HG03520 (cell line): ENCODE data around the gene BAMBI.

Source experiments
- ATAC-seq: cut with Tn5 transposase; IDR thresholded peaks from one replicate; pipeline ENCODE4 v1.9.1; 2021; ENCODE audit warnings: mild to moderate bottlenecking, moderate library complexity; ENCODE audit not compliant: unreplicated experiment

Gene BAMBI

DNA sequence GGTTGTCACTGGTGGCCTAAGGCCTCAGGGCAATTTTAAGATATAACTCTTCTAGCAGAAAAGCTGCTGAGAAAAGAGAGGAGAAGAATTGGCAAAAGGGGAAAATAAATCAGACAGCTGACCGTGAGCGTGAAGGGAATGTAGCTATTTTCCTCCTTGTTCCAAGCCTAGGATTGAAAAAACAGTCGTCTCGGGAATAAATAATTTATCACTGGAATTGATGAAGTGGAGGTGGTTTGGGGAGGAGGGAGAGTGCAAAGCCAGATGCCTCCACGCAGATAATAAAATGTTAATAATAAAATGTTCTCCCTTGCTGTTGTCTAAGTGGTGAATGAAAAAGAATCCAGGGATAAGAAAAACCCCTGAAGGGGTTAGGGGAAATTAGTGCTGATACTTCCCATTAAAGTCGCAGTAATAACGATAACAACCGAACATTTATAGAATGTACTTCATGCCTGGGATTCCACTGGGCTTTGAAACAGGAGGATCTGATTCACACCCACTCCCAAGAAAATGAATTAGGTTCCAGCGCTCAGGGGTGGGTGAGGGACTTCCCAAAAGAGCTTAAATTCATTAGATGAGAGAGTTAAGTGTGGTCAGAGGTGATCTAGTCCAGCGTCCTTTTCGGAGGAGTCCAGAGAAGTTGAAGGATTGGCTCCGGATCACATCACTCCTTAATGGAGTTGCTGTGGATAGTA is 27.3 kb downstream of the BAMBI start:
- no peak for ATAC-seq

DNA sequence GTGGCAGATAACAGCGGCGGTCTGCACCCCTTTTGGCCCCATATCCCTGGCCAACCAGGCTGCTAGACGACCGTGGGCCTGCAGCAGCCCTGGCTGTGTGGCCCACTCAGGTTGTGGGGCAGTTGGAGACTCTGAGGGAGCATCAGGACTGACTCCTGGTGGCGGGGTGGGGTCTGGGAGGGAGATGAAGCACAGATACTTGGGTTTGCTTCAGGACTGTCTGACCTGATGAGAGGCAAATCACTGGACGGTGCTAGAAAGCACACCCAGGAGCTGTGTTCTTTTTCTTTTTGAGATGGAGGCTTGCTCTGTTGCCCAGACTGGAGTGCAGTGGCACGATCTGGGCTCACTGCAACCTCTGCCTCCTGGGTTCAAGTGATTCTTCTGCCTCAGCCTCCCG is 28.2 kb downstream of the BAMBI start:
- ATAC-seq = no peak

DNA sequence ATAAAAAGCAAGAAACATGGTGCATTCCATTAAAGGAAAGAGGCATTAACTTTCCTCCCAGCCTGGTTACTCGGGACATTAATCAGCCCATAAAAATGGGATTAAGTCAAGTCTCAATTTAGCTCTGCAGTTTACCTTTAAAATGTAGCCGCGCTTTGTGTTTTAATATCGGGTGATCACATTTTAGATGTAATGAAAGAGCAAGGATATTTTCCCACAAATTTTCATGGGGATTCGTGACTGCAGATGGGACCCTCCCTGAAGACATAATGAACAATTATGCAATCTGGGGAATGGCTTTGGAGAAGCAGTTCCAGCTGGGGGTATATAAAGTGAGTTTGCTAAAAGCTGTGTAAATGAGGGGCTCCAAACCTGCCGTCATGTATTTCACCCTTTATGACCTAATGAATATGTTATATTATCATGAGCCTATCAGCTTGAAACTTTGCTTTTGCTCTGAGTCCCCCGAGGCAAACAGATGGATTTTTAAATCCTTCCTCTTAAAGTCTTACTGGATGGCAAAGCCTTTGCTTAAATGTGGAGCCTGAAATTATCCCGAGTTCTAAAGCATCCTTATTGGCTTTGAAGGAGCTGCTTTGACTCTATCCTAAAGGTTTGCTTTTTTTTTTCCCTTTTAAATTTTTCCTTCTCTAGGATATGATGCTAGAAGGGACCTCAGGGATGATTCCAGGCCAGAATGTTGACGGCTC is 31.8 kb downstream of the BAMBI start:
- ATAC-seq = no peak

DNA sequence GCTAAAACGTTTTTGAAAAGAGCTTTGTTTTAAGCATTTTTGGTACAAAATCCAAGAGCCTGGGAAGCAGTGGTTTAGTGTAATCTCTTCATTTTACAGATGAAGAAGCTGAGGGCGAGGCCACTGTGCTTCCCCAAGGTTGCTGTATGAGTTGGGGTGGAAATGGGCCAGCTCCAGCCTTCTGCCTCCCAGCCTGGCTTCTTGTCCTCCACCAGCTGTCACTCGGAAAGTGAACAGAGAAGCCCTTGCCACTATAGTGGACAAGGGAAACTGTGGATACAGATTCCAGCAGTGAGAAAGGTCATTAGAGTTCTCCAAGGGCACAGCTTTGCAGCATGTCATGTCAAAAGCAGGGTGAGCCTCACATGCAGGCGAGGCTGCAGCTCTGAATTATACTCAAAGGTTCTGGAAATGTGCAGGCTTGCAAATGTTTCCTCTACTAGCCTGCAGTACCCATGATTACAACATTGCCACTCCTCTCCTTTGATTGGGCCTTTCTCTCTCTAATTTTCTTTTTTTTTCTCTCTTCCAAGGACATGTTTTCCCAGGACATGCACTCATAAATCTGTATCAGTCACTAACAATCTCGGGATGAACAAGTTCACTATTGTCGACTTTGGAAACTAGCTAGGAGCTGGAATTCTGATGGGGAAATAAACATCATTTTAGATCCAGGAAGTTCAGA is 33.0 kb downstream of the BAMBI start:
- ATAC-seq = no peak

DNA sequence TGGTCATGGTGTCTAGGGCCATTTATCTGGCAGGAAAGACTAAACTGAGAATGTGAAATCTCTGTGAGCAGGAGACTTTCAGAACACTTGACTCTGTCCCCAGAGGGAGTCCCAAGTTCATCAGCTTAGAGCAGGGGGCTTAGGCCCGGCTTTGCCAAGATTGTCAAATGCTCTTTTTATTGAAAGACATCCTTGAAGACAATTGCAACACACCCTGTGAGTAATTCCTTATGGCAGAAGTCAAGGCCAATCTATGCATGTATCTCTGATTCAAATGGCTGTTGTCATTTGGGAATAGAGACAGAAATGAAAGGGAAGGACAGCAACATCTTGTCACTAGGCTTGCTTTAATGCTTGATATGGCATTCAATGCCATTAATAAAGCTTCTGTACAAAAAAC is 33.7 kb downstream of the BAMBI start:
- no peak for ATAC-seq

DNA sequence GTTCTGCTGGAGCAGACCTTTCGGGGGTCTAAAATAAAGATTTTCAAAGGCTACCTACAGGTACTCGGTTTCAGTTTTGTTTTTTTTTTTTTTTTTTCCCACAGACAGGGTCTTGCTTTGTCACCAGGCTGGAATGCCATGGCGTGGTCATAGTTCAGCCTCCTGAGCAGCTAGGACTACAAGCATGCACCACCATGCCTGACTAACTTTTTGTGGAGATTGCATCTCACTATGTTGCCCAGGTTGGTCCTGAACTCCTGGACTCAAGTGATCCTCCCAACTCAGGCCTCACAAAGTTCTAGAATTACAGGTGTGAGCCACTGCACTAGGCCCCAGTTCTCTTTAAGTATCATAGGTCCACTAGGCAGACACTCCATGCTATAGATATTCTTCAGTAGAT is 34.5 kb downstream of the BAMBI start:
- no peak for ATAC-seq

DNA sequence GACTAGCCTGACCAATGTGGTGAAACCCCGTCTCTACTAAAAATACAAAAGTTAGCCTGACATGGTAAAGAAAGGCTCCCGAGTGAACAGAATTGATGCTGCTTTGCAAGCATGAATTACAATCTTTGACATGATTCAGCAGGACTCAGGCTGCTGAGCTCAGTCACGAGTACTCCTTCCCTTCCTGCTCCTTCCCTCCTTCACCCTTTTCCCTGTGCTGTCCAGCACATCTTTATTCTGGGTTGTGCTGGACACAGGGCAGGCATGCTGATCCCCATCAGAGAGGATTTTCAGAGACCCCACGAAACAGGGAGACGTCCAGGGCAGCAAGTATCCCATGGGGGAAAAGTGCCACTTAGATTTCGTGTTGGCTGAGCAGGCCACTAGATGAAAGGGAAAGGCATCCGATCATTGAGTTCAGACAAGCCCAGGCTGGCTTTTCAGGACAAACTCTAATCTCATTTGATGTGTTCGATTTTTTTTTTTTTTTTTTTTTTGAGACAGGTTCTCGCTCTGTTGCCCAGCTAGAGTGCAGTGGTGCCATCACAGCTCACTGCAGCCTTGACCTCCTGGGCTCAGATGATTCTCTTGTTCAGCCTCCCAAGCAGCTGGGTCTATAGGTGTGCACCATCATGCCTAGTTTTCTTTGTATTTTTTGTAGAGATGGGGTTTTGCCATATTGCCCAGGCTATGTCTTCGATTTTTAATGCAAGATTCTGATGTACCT is 36.5 kb downstream of the BAMBI start:
- ATAC-seq = no peak

DNA sequence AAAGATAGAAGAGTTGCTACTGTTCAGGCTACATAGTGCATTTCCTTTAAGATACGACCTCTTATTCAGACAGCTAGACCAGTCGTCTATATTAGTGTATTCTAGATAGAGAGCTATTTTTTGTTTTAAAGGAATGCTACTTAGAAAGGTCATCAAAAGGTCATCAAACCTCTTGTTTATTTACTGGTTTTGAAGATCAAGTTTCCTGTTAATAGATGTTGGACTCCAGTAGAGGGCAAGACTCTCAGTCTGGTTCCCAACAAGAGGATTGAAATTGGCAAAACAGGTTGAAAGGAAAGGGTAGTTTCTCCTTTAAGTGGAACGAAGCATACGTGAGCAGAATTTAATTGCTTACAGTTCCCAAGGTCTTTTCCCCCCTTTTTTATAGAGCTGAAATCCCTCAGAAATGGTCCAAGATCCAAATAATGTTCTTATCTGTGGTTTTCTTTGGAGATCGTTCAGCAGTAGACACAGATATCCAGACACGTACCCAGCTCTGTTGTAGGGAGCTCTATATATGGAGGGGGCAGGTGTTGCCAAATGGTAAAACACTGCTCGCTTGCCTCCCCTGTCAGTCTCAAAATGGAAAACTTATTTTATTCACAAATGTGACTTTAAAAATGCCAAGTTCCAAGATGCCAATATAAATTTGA is 37.2 kb downstream of the BAMBI start:
- no peak for ATAC-seq

DNA sequence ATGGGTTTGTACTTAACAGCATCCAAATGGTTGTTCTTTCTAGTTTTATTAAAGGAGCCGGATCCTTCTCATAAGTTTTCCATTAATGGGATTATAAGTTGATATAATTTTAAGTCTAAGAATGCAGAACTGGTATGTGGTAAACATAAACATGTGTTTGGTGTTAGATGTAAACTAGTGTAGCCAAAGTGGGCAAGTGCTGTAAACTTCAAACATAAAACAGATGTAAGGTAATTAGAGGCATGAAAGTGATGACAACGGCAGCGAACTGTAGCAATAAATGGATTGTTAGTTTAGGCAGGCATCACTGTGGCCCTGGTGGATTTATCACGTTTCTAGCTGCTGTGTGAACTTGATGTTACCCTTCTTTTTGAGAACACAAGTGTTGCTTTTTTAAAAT is 37.9 kb downstream of the BAMBI start:
- no peak for ATAC-seq

DNA sequence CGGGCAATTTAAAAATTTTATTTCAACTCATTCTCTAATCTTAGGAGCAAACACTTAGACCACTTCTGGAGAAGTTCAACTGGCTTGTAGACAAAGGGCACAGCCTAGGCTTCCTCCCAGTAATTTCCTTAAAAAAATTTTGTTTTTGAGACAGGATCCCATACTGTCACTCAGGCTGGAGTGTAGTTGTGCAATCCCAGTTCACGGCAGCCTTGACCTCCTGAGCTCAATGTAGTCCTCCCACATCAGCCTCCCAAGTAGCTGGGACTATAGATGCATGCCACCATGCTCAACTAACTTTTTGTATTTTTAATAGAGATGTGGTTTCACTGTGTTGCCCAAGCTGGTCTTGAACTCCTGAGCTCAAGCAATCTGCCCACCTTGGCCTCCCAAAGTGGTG is 38.4 kb downstream of the BAMBI start:
- ATAC-seq = no peak

DNA sequence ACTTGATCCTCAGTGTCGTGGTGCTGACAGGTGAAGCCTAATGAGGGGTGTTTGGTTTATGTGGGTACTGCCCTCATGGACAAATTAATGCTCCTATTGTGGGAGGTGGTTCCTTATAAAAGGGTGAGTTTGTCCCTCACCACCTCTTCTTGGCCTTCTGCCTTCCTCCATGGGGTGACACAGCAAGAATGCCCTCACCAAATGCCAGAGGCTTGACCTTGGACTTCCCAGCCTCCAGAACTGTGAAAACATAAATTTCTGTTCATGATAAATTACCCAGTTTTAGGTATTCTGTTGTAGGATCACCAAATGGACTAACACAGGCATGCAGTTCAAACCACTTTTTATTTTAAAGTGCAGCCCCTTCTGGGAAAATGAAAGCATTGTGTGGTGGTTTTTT is 39.4 kb downstream of the BAMBI start:
- no peak for ATAC-seq

DNA sequence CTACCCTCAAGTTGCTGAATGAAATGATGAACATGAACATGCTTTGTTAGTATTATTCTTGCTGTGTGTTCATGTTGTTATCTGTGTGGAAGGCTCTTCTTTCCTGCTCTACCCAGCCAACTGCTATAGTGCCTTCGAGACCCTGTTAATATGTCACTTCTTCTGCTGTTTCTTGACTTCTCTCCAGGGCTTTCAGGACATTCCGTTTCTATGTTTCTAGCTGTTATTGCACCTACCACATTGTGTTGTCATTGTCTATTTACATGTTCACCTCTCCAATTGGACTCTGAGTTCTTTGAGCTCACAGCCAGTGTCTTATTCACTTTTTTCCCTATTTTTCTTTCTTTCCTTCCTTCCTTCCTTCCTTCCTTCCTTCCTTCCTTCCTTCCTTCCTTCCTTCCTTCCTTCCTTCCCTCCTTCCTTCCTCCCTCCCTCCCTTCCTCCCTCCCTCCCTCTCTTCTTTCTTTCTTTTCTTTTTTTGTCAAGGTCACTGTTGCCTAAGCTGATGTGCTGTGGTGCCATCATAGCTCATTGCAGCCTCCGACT is 40.4 kb downstream of the BAMBI start:
- no peak for ATAC-seq

DNA sequence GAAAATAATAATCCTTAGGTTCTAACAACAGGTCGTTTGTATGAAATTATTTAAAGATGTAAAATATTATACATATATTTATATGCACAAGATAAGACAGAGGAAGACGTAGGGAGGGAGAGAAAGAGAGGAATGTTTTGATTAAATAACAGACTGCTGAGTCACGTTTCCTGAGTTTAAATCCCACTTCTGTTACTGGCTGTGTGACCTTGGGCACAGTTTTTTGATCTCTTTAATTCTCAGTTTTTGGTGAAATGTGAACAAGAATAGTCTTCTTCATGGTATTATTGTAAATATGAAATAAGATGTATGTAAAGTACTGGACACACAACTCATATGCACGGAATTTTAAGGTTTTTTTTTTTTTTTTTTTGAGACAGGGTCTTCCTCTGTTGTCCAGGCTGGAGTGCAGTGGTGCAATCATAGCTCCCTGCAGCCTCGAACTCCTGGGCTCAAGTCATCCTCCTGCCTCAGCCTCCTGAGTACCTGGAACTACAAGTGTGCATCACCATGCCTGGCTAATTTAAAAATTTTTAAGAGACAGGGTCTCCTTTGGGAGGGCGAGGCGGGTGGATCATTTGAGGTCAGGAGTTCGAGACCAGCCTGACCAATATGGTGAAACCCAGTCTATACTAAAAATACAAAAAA is 42.6 kb downstream of the BAMBI start:
- ATAC-seq = no peak

DNA sequence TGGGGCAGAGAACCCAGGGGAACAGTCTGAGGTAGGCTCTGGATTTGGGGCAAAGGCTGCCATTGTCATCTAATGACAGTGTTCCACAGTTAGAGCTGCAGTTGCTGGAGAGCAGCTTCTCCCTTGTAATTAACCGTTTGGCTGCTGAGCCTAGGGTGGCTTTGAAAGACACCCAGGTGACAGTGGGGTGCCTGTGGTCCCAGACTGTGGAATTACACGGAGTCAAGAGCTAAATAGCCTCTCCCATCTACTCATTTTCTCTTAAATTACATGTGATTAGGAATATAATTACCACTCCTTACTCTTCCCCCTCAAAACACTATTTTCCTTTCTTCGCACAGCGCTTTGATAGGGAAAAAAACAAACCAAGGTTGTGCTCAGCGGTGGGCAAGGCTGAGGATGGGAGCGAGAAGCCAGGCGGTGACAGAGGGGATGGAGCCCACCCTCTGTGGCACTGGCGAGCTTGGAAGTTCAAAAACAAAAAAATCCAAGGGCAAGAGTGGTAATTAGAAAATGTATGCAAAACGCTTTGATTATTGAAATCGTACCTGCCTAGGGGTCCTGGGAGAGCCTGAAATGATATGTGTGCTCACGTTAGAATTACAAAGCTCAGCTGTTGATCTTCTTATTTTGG is 44.1 kb downstream of the BAMBI start:
- ATAC-seq = no peak

DNA sequence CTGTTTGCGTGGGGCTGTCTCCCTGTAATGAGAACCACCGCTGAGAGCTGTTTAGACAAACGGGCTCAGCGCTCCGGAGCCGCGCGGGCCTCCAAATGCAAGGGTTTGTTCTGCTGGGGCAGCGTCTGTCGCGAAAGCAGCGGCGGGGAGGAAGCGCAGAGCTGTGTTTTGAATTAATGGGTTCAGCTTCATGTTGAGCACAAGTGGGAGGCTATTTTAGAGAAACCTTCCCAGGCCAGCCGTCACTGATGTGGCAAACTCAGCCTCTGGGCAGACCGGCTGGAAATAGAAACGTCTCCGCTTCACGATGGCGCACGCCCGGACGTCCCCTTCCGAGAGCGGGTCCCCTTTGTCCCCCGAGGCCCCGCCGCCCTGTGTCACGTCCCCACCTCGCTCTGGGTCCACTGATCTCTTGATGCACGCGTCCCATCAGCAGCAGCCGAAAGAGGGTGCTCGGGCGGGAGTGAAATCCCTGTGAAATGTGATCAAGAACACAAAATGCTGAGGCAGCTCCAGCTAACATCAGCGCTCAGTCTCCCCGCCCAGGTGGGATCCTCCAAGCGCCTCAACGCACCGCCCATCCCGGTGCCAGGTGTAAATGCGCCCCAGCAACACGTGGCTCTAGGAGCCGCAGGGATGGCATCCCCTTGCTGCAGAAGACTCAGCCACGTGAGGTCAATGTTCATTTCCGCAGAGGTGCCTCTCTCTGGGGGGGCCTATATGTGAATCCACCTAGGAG is 44.9 kb downstream of the BAMBI start:
- ATAC-seq = no peak

DNA sequence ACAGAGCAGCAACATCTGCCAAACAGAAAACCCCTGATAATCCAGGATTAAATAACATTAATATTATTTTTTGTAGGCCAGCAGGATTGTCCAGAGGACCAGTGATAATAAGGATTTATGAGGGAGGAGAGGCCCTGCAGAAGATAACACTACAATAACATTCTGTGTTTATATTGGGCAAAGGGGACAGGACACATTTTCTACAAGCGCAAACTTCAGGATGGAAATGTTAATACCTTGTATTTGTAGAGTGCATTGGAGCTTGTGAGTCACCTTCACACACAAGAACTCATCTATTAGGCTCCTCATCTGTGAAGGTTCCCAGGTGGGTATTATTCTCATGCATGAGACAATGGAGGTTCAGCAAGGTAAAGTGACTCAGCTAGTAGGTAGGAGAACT is 51.0 kb downstream of the BAMBI start:
- no peak for ATAC-seq

DNA sequence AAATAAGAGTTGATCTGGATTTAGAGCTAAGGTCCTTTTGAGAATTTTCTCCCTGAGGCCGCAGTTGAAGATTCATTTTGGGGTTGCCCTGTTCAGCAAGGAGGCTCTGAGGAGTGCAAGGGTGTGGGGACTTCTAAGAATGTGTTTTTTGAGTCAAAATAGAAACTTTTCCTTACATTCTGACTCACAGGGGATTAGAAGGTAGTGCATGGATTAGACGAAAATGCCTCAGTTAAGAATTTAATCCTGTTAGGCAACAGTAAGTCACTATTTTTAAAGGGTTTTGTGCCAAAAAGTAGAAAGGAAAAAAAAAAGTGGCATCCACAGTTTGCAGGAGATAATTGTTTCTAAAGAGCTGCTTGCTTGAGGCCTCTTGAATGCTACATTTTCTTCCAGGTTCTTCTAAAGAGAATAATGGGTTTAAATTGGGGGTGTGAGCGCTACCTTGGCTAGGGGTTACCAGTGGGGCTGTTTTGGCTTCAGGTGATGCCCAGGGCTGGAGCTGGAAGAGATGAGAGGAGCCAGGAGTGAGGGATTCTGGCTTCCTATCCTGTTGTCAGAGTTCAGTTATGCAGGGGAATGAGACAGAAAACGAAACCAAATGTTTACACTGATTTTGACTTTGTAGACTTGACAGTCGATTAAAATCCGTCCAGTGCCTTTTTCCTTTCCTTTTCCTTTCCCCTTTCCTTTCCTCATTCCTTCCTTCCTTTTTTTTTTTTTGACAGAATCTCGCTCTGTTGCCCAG is 52.9 kb downstream of the BAMBI start:
- ATAC-seq = no peak

DNA sequence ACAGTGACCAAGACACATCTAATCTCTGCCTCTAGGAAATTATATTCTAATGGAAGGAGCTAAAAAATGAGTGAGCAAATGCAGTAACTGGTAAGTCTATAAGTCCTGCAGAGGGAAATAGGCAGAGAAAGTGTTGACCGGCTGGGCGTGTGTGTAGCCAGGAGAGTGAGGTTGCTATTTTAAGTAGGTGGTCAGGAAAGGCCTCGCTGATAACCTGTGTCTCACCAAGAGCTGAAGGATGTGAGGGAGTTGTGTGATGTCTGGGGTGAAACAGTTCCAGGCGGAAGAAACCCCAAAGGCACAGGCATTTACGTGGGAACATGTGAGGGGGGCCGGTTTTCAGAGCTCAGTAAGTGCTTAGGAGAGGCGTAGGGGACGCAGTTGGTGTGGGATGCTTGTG is 54.8 kb downstream of the BAMBI start:
- no peak for ATAC-seq
